AG09309 (cell line): ENCODE measurements around the gene GPR15.

Experiments used
- DNase-seq: peaks from one replicate; pipeline ENCODE4 v3.0.0-alpha.2; 2010; ENCODE audit warnings: low read depth
- H3K4me3 ChIP-seq: 2 replicates; pipeline ENCODE4 v1.5.1; 2011; ENCODE audit warnings: mild to moderate bottlenecking, low read depth, low read length, moderate library complexity; ENCODE audit not compliant: control insufficient read depth
- TF ChIP-seq, protein P1 (sequence below): IDR thresholded peaks from 2 replicates; pipeline ENCODE4 v1.5.1; 2011; ENCODE audit warnings: mild to moderate bottlenecking, low read depth, low read length, inconsistent platforms; ENCODE audit not compliant: insufficient read depth, control insufficient read depth; ENCODE audit errors: missing control alignments

Gene GPR15

DNA sequence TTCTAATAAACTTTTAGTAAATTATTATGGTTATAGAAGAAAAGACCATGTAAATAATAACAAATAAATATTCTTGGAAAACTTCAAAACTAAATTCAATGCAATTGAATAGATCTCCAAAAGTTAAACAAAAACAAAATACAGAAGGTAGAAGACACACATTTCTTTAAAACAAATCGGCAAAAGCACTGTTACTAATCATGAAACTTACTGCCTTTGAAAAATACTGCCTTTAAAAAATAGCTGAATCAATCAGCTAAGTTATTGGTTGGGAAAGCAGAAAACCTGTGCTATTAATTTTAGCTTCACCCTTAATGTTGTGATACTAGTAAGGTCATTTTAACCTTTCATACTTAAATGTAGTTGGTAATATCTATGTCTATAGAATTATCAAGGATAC is 3.0 kb downstream of the GPR15 start:
- no peak for DNase-seq
- TF ChIP-seq, protein P1, sequence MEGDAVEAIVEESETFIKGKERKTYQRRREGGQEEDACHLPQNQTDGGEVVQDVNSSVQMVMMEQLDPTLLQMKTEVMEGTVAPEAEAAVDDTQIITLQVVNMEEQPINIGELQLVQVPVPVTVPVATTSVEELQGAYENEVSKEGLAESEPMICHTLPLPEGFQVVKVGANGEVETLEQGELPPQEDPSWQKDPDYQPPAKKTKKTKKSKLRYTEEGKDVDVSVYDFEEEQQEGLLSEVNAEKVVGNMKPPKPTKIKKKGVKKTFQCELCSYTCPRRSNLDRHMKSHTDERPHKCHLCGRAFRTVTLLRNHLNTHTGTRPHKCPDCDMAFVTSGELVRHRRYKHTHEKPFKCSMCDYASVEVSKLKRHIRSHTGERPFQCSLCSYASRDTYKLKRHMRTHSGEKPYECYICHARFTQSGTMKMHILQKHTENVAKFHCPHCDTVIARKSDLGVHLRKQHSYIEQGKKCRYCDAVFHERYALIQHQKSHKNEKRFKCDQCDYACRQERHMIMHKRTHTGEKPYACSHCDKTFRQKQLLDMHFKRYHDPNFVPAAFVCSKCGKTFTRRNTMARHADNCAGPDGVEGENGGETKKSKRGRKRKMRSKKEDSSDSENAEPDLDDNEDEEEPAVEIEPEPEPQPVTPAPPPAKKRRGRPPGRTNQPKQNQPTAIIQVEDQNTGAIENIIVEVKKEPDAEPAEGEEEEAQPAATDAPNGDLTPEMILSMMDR = no peak
- H3K4me3 ChIP-seq = no peak overlapping the region

DNA sequence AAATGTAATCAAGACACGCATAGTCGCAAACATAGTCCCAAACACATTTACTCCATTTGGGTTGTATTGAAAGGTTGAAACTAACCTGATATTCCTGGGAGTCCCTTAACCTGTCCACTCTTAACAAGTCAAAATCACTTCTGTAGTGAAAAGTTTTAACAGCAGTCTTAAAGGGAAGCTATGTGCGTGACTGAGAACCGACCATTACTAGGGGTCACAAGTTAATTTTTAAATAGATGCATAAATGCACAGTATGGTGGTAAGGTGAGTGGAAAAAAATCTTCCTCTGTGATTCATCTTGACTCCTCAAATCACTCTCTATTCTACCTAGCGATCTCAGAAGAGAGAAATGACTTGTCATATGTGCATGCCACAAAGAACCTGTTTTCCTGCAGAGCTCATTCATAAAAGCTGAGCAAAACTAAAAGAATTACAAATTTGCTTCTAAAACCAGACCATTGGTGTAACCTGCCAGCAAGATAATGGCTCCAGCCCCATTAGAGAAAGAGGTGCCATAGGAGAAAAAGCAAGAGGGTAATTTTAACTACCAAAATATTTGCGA is 4.8 kb downstream of the GPR15 start:
- no peak overlapping the region for H3K4me3 ChIP-seq
- TF ChIP-seq, protein P1 = no peak
- no peak for DNase-seq

DNA sequence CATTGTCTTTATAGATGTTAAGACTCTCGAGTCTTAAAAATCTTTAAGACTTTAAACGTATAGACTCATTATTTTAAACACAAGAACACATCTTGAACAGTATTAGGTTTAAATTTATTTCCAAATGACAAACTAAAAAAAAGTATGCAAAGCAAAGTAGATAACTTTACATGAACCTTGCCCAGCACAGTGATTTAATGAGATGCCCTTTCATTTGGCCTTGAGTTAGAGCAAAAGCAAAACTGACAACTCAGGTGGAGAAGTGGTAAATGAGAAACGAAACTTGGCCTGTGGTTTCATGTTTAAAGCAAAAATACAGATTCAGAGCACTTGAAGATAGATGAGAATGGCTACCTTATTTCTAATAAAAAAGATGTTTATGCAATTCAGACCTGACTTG is 8.6 kb downstream of the GPR15 start:
- DNase-seq = no peak
- no peak overlapping the region for H3K4me3 ChIP-seq
- TF ChIP-seq, protein P1 = no peak

DNA sequence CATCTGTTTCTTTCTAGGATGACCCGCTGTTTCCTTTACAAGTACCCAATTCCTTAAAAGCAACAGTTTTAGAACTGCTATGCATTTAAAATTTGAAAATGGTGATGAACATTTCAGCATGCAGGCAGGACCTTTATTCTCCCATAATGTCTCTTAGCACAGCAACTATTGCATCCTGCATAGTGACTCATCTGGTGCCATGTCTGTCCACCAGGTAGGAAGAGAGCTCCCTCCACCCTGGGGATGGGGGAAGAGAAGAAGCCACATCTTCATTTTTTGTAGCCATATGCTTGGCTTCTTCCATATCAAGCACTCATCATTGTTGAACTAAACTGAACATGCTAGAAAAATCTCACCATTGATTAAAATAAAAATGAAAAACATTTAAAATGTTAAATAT is 9.9 kb downstream of the GPR15 start:
- DNase-seq = no peak
- no peak overlapping the region for H3K4me3 ChIP-seq
- TF ChIP-seq, protein P1 = no peak

DNA sequence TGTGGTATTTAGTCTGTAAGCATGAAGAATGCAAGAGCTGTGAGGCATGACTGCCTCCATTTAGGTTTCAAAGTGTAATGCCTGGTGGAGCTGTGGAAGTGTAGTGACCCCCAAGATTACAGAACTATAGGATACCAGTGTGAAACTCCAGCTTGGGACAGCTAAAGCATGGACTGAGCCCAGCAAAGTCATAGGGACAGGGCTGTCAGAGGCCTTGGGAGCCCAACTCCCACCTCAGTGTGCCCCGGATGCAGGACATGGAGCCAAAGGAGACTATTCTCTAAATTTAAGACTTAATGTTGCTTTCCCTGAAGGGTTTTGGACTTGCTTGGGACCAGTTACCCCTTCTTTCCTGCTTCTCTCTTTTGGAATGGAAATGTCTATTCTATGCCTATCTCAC is 10.8 kb downstream of the GPR15 start:
- H3K4me3 ChIP-seq = no peak overlapping the region
- no peak for DNase-seq
- TF ChIP-seq, protein P1 = no peak

DNA sequence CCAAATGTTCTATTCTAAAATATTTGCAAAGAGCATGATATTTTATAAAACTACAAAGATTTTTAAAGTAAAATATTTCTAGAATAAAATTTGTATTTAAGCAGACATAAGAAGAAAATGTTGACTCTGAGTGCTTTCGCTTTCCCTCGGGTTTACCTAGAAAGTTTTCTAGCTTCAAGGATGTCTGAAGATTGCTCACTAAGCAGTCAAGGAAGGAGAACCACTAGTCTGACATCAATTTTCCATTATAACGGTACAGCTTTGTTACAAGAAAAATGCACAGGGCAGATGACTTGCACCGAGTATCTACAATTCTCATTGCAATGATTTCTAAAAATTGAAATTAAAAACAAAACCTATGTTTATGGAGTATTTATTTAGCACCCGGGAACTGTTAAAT is 14.2 kb downstream of the GPR15 start:
- DNase-seq = no peak
- TF ChIP-seq, protein P1 = no peak
- H3K4me3 ChIP-seq = no peak overlapping the region

DNA sequence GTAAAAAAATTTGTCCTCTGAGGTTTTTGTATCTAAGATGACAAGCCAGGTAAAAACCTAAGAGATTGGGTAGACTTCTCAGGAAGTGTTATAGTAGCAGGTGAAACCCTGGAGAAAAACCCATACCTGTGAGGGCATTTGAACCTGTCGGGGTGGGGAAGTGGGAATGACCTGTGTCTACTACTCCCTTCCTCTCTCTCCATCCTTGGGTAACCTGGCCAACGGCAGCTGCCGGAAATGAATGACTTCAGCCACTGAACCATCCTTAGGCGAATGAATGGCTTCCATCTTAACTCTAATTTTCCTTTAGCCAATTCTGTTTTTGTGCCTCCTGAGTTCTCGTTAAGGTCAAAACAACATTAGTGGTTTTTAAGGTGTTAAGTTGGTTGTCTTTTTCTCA is 16.8 kb downstream of the GPR15 start:
- no peak for DNase-seq
- TF ChIP-seq, protein P1 = no peak
- no peak overlapping the region for H3K4me3 ChIP-seq
